Neural cell (in vitro differentiated cells): Measurements from ENCODE around the gene MRNIP. TPM values are rescaled to one million over a fixed set of nuclear protein-coding genes. Genes with fewer than 3 reads are reported as not detected.

ENCODE experiments used
- H2AFZ ChIP-seq: fragments of 200-600, 300-800 bp; sonication (generic), shearing (Covaris generic); 2 replicates; pipeline ENCODE4 v1.6.0; 2014; ENCODE audit warnings: low read depth, mild to moderate bottlenecking, antibody characterized with exemption, low read length, moderate library complexity
- H3F3A ChIP-seq: fragments of 200-600 bp; shearing (Covaris generic); 2 replicates; pipeline ENCODE4 v1.6.1; 2016; ENCODE audit warnings: mild to moderate bottlenecking, moderate library complexity, mixed read lengths, antibody characterized with exemption, low read length; ENCODE audit not compliant: insufficient read depth, poor library complexity, severe bottlenecking
- H3K27ac ChIP-seq: fragments of 200-600, 300-800 bp; sonication (generic), shearing (Covaris generic); 2 replicates; pipeline ENCODE4 v1.5.1; 2014; ENCODE audit warnings: mild to moderate bottlenecking, low read length, moderate library complexity
- H3K27me3 ChIP-seq: fragments of 300-800, 200-600 bp; sonication (generic), shearing (Covaris generic); 2 replicates; pipeline ENCODE4 v1.6.0; 2014; ENCODE audit warnings: mild to moderate bottlenecking, low read depth, low read length, moderate library complexity; ENCODE audit not compliant: insufficient read depth
- H3K36me3 ChIP-seq: fragments of 300-800, 200-600 bp; sonication (generic), shearing (Covaris generic); 2 replicates; pipeline ENCODE4 v1.5.1; 2014; ENCODE audit warnings: mild to moderate bottlenecking, antibody characterized with exemption, low read length, moderate library complexity; ENCODE audit not compliant: insufficient read depth
- H3K4me2 ChIP-seq: fragments of 300-800, 200-600 bp; sonication (generic), shearing (Covaris generic); 2 replicates; pipeline ENCODE4 v1.6.0; 2014; ENCODE audit warnings: mild to moderate bottlenecking, low read length
- H3K4me3 ChIP-seq: fragments of 300-800, 200-600 bp; sonication (generic), shearing (Covaris generic); 2 replicates; pipeline ENCODE4 v1.5.1; 2014; ENCODE audit warnings: mild to moderate bottlenecking, low read length, moderate library complexity
- H3K79me2 ChIP-seq: fragments of 200-600 bp; shearing (Covaris generic); replicated peaks from 2 replicates; pipeline ENCODE4 v1.6.0; 2014; ENCODE audit warnings: mild to moderate bottlenecking, low read length, moderate library complexity; ENCODE audit not compliant: insufficient read depth
- H3K9ac ChIP-seq: fragments of 300-800, 200-600 bp; sonication (generic), shearing (Covaris generic); 2 replicates; pipeline ENCODE4 v1.6.1; 2016; ENCODE audit warnings: mild to moderate bottlenecking, low read length, mixed read lengths
- H3K9me2 ChIP-seq: fragments of 200-600 bp; shearing (Covaris generic); 2 replicates; pipeline ENCODE4 v1.6.1; 2016; ENCODE audit warnings: mild to moderate bottlenecking, low read length, mixed read lengths; ENCODE audit not compliant: insufficient read depth
- H3K9me3 ChIP-seq: fragments of 200-600, 300-800 bp; sonication (generic), shearing (Covaris generic); 2 replicates; pipeline ENCODE4 v1.6.1; 2016; ENCODE audit warnings: mild to moderate bottlenecking, mixed run types, low read length, moderate library complexity, mixed read lengths
- H4K20me1 ChIP-seq: fragments of 200-600 bp; shearing (Covaris generic); 2 replicates; pipeline ENCODE4 v1.6.1; 2016; ENCODE audit warnings: mild to moderate bottlenecking, mixed run types; ENCODE audit not compliant: insufficient read depth
- EP300 ChIP-seq: fragments of 450-650 bp; conservative IDR thresholded peaks from 2 replicates; pipeline ENCODE4 v1.6.1; 2014; ENCODE audit warnings: antibody characterized with exemption, mild to moderate bottlenecking, moderate library complexity; ENCODE audit not compliant: poor library complexity, severe bottlenecking
- EZH2 ChIP-seq: fragments of 200-600, 300-800 bp; shearing (Covaris generic), sonication (generic); IDR thresholded peaks from 2 replicates; pipeline ENCODE4 v1.6.1; 2014; ENCODE audit warnings: antibody characterized with exemption, low read length, borderline replicate concordance, mild to moderate bottlenecking; ENCODE audit not compliant: insufficient read depth, poor library complexity, severe bottlenecking
- MXI1 ChIP-seq: fragments of 450-650 bp; conservative IDR thresholded peaks from 2 replicates; pipeline ENCODE4 v1.6.1; 2014; ENCODE audit warnings: antibody characterized with exemption, mild to moderate bottlenecking; ENCODE audit not compliant: poor library complexity, severe bottlenecking
- POLR2AphosphoS5 ChIP-seq: IDR thresholded peaks from 2 replicates; pipeline ENCODE4 v1.6.1; 2012
- RAD21 ChIP-seq: fragments of 450-650 bp; conservative IDR thresholded peaks from 2 replicates; pipeline ENCODE4 v1.6.1; 2014; ENCODE audit warnings: antibody characterized with exemption, mild to moderate bottlenecking, moderate library complexity
- SMC3 ChIP-seq: fragments of 450-650 bp; conservative IDR thresholded peaks from 2 replicates; pipeline ENCODE4 v1.6.1; 2014; ENCODE audit warnings: antibody characterized with exemption, mild to moderate bottlenecking, moderate library complexity; ENCODE audit not compliant: poor library complexity
- TAF1 ChIP-seq: IDR thresholded peaks from 2 replicates; pipeline ENCODE4 v1.6.1; 2012; ENCODE audit warnings: low read depth
- polyA plus RNA-seq: library from polyadenylated mRNA; depleted of rRNA; stranded (reverse); fragments of >200 nt; gene quantifications from 2 replicates; pipeline ENCODE4 v1.2.3, GENCODE V29; 2014
- TF ChIP-seq, protein P1 (sequence below): fragments of 450-650 bp; IDR thresholded peaks from 2 replicates; pipeline ENCODE4 v1.5.1; 2014; ENCODE audit warnings: antibody characterized with exemption, mild to moderate bottlenecking, moderate library complexity; ENCODE audit not compliant: poor library complexity, severe bottlenecking
- TF ChIP-seq, protein P2 (sequence below): IDR thresholded peaks from 2 replicates; pipeline ENCODE4 v1.6.1; 2012; ENCODE audit warnings: borderline replicate concordance

The MRNIP gene
- polyA plus RNA-seq, 1 donor from 2014 or later, result 121 TPM

DNA sequence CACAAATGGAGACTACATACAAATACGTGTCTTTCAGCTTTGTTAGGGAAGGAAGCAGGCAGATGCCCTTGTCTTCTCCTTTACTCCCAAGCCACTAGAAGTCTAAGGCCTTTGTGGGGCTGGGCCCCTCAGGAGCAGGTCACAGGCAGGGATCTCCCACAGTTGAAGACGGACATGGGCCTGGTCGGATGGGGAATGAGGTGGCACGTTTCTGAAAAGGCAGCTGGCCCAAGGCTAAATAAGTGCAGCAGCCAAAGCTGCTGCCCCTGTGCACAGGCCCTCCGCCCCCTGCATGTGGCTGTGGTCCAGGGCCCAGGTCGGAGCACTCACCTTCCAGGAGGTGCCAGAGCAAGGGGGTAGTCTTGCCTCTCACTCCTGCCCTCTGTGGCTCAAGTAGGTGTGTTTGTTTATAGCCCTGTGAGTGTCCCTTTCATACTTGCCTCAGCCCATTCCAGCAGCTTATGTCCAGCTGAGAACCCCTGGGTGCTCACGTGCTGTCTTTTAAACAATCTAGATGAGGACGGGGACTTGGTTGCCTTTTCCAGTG, 36.1 kb downstream of the MRNIP start:
- peak overlapping the region; percentile 99 for H3K4me3 ChIP-seq
- no peaks in the 10 kb centered on the region for H3K9me2 ChIP-seq
- H3K27ac ChIP-seq, result no peak overlapping the region
- H3K4me2 ChIP-seq, result peak overlapping the region; percentile 75
- H3K9ac ChIP-seq, result peak overlapping the region; percentile 92
- no peaks in the 10 kb centered on the region for H3K27me3 ChIP-seq
- H3F3A ChIP-seq, result no peaks in the 10 kb centered on the region
- H3K36me3 ChIP-seq, result no peaks in the 10 kb centered on the region
- H3K79me2 ChIP-seq, result peaks cover 12% of the 10 kb centered on the region
- H2AFZ ChIP-seq, result no peak overlapping the region
- no peaks in the 10 kb centered on the region for H3K9me3 ChIP-seq
- H4K20me1 ChIP-seq, result no peaks in the 10 kb centered on the region
- TF ChIP-seq, protein P1, sequence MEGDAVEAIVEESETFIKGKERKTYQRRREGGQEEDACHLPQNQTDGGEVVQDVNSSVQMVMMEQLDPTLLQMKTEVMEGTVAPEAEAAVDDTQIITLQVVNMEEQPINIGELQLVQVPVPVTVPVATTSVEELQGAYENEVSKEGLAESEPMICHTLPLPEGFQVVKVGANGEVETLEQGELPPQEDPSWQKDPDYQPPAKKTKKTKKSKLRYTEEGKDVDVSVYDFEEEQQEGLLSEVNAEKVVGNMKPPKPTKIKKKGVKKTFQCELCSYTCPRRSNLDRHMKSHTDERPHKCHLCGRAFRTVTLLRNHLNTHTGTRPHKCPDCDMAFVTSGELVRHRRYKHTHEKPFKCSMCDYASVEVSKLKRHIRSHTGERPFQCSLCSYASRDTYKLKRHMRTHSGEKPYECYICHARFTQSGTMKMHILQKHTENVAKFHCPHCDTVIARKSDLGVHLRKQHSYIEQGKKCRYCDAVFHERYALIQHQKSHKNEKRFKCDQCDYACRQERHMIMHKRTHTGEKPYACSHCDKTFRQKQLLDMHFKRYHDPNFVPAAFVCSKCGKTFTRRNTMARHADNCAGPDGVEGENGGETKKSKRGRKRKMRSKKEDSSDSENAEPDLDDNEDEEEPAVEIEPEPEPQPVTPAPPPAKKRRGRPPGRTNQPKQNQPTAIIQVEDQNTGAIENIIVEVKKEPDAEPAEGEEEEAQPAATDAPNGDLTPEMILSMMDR, result no peak
- TF ChIP-seq, protein P2, sequence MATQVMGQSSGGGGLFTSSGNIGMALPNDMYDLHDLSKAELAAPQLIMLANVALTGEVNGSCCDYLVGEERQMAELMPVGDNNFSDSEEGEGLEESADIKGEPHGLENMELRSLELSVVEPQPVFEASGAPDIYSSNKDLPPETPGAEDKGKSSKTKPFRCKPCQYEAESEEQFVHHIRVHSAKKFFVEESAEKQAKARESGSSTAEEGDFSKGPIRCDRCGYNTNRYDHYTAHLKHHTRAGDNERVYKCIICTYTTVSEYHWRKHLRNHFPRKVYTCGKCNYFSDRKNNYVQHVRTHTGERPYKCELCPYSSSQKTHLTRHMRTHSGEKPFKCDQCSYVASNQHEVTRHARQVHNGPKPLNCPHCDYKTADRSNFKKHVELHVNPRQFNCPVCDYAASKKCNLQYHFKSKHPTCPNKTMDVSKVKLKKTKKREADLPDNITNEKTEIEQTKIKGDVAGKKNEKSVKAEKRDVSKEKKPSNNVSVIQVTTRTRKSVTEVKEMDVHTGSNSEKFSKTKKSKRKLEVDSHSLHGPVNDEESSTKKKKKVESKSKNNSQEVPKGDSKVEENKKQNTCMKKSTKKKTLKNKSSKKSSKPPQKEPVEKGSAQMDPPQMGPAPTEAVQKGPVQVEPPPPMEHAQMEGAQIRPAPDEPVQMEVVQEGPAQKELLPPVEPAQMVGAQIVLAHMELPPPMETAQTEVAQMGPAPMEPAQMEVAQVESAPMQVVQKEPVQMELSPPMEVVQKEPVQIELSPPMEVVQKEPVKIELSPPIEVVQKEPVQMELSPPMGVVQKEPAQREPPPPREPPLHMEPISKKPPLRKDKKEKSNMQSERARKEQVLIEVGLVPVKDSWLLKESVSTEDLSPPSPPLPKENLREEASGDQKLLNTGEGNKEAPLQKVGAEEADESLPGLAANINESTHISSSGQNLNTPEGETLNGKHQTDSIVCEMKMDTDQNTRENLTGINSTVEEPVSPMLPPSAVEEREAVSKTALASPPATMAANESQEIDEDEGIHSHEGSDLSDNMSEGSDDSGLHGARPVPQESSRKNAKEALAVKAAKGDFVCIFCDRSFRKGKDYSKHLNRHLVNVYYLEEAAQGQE, result no peak
- TF ChIP-seq TAF1 (no peak), EP300 (no peak), SMC3 (no peak), RAD21 (no peak), EZH2 (no peak), MXI1 (no peak), POLR2AphosphoS5 (no peak)

DNA sequence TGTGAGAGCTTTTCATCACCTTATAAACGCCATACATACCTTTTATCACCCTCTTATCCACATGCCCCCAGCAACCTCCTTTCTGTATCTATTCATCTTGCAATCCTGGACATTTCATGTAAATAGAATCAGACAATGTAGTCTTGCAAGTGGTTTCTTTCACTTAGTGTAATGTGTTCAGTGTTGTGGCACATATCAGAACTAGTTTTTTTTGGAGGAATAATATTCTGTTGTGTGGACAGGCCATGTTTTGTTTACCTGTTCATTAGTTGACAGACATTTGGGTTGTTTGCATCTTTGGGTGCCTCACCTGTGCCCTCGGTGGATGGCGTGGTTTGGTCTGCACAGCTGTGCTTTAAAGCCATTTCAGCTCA, 36.6 kb downstream of the MRNIP start:
- Histone ChIP-seq H3K9me3 (no peaks in the 10 kb centered on the region), H3K9ac (peak overlapping the region; percentile 92), H3K36me3 (no peaks in the 10 kb centered on the region), H3F3A (no peaks in the 10 kb centered on the region), H3K4me2 (peak overlapping the region; percentile 75), H3K79me2 (peaks cover 12% of the 10 kb centered on the region), H3K27ac (no peak overlapping the region), H4K20me1 (no peaks in the 10 kb centered on the region), H2AFZ (no peak overlapping the region), H3K9me2 (no peaks in the 10 kb centered on the region), H3K4me3 (peak overlapping the region; percentile 99), H3K27me3 (peaks cover 4% of the 10 kb centered on the region)
- TF ChIP-seq, protein P2, result no peak
- no peak for TF ChIP-seq MXI1
- no peak for TF ChIP-seq SMC3
- TF ChIP-seq EZH2, result no peak
- TF ChIP-seq EP300, result no peak
- TF ChIP-seq TAF1, result no peak
- no peak for TF ChIP-seq POLR2AphosphoS5
- no peak for TF ChIP-seq RAD21
- TF ChIP-seq, protein P1, result no peak
